Measurements from ENCODE around the gene PLA2G4B. TPM values are rescaled to one million over a fixed set of nuclear protein-coding genes. Genes with fewer than 3 reads are reported as not detected.

The PLA2G4B gene
- total RNA-seq, 1 donor from 2014 or later, result 1.8 TPM

DNA sequence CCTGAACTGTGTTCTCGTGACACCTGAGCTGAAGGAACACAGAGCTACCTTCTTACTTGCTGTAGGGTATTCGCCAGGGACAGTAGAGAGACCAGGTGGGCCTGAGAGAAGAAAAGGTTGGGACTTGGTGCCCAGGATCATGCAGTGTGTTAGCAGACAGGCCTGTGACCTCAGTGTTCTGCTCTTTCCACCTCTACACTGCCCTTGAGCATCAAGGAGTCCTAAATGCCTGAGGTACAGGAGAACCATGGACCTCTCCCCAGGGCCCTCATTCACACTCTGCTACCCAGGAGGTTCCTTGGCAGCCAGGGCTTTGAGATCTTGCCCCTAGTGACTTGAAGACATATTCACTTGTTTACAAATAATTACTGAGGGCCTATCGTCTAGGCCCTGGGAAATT, 32.9 kb upstream of the PLA2G4B start:
- no peak overlapping the region for H3K27ac ChIP-seq (ENCODE audit: low read depth, low read length)

DNA sequence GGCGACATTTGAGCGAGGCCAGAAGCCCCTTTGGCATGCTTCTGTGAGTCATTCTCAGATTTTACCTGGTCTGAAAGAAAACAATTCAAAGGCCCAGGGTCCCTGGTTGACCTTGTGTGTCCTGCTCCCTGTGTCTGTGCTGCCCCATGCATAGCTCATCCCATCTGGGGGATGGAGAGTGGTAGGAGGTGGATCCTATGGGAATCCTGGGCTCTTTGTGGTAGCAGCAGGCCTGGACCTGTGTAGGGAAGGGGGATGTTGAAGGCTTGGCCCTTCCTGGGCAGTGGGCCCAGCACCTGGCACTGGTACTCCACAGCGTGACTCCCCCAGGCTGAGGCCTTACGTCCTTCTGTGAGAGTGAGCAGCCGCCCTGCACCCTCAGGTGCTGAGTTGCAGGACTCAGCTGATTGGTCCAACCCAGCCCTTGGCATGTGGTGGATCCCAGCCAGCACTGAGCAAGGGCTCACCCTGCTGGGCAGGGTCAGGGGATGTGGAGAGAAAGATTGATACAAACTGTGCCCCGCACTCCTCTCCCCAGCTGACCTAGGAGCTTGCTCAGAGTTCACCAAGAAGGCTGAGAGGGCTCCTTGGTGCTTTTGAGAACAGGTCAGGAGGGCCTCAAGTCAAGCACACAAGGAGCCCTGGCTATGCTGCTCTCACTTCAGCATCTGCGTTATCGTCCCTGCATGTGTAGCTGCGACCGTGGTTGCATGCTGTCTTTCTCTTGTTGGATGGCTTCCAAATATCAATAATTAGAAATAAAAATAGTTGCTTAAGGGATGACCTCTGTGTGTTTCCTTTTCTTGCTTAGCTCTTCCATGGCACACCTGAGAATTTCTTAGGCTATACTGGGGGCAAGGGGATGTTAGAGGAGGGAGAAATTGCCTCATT, 32.1 kb upstream of the PLA2G4B start:
- H4K20me1 ChIP-seq (ENCODE audit: insufficient read depth, low read length), result peaks cover 49% of the 10 kb centered on the region
- DNase-seq (ENCODE audit: low read depth), result no peak
- no peaks in the 10 kb centered on the region for H3K9me3 Mint-ChIP-seq (ENCODE audit: unreplicated experiment)
- peaks cover 23% of the 10 kb centered on the region for H3K79me2 ChIP-seq (ENCODE audit: insufficient read depth, low read length)
- H3K27me3 ChIP-seq (ENCODE audit: insufficient read depth, low read length), result no peaks in the 10 kb centered on the region
- no peak overlapping the region for H3K27ac Mint-ChIP-seq (ENCODE audit: unreplicated experiment)
- no peak overlapping the region for H3K4me3 ChIP-seq (ENCODE audit: insufficient read depth, low read depth, low read length)
- no peak overlapping the region for H2AFZ ChIP-seq (ENCODE audit: low read depth, low read length)
- no peak for TF ChIP-seq EZH2 (IDR thresholded peaks at IDR 0.05; ENCODE audit: insufficient read depth, low read length)
- TF ChIP-seq, protein P1, sequence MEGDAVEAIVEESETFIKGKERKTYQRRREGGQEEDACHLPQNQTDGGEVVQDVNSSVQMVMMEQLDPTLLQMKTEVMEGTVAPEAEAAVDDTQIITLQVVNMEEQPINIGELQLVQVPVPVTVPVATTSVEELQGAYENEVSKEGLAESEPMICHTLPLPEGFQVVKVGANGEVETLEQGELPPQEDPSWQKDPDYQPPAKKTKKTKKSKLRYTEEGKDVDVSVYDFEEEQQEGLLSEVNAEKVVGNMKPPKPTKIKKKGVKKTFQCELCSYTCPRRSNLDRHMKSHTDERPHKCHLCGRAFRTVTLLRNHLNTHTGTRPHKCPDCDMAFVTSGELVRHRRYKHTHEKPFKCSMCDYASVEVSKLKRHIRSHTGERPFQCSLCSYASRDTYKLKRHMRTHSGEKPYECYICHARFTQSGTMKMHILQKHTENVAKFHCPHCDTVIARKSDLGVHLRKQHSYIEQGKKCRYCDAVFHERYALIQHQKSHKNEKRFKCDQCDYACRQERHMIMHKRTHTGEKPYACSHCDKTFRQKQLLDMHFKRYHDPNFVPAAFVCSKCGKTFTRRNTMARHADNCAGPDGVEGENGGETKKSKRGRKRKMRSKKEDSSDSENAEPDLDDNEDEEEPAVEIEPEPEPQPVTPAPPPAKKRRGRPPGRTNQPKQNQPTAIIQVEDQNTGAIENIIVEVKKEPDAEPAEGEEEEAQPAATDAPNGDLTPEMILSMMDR (IDR thresholded peaks at IDR 0.05; ENCODE audit: insufficient read depth, low read depth, low read length), result no peak
- no peak overlapping the region for H3K4me3 Mint-ChIP-seq (ENCODE audit: unreplicated experiment)
- H3K27me3 Mint-ChIP-seq (ENCODE audit: low read depth, unreplicated experiment), result no peaks in the 10 kb centered on the region
- H3K36me3 ChIP-seq (ENCODE audit: insufficient read depth, low read length), result no peaks in the 10 kb centered on the region
- no peak overlapping the region for H3K9ac ChIP-seq (ENCODE audit: low read length)
- FAIRE-seq, result no peak
- no peak overlapping the region for H3K27ac ChIP-seq (ENCODE audit: low read depth, low read length)
- peaks cover 15% of the 10 kb centered on the region for H3K4me1 ChIP-seq (ENCODE audit: insufficient read depth, low read length)
- no peak overlapping the region for H3K4me2 ChIP-seq (ENCODE audit: low read length)
- H3K4me1 Mint-ChIP-seq (ENCODE audit: low read depth, unreplicated experiment), result peaks cover 4% of the 10 kb centered on the region
- no peaks in the 10 kb centered on the region for H3K9me3 ChIP-seq (ENCODE audit: insufficient read depth, low read depth, low read length)
- peaks cover 7% of the 10 kb centered on the region for H3K36me3 Mint-ChIP-seq (ENCODE audit: low read depth, unreplicated experiment)

More for the DNA sequence above, 32.9 kb upstream of the PLA2G4B start:
- FAIRE-seq (no peak), DNase-seq (ENCODE audit: low read depth) (no peak)
- H3K27ac Mint-ChIP-seq (ENCODE audit: unreplicated experiment), result no peak overlapping the region
- H3K36me3 Mint-ChIP-seq (ENCODE audit: low read depth, unreplicated experiment), result peaks cover 13% of the 10 kb centered on the region
- Histone ChIP-seq H3K4me1 (ENCODE audit: insufficient read depth, low read length) (peaks cover 15% of the 10 kb centered on the region), H3K9me3 (ENCODE audit: insufficient read depth, low read depth, low read length) (no peaks in the 10 kb centered on the region), H3K27me3 (ENCODE audit: insufficient read depth, low read length) (no peaks in the 10 kb centered on the region), H3K4me3 (ENCODE audit: insufficient read depth, low read depth, low read length) (no peak overlapping the region), H3K36me3 (ENCODE audit: insufficient read depth, low read length) (no peaks in the 10 kb centered on the region), H3K9ac (ENCODE audit: low read length) (no peak overlapping the region), H2AFZ (ENCODE audit: low read depth, low read length) (no peak overlapping the region), H3K4me2 (ENCODE audit: low read length) (no peak overlapping the region), H4K20me1 (ENCODE audit: insufficient read depth, low read length) (peaks cover 42% of the 10 kb centered on the region), H3K79me2 (ENCODE audit: insufficient read depth, low read length) (peaks cover 23% of the 10 kb centered on the region)
- H3K4me1 Mint-ChIP-seq (ENCODE audit: low read depth, unreplicated experiment), result peaks cover 4% of the 10 kb centered on the region
- H3K4me3 Mint-ChIP-seq (ENCODE audit: unreplicated experiment), result no peak overlapping the region
- no peaks in the 10 kb centered on the region for H3K27me3 Mint-ChIP-seq (ENCODE audit: low read depth, unreplicated experiment)
- H3K9me3 Mint-ChIP-seq (ENCODE audit: unreplicated experiment), result no peaks in the 10 kb centered on the region
- no peak for TF ChIP-seq EZH2 (IDR thresholded peaks at IDR 0.05; ENCODE audit: insufficient read depth, low read length)
- TF ChIP-seq, protein P1 (IDR thresholded peaks at IDR 0.05; ENCODE audit: insufficient read depth, low read depth, low read length), result no peak

DNA sequence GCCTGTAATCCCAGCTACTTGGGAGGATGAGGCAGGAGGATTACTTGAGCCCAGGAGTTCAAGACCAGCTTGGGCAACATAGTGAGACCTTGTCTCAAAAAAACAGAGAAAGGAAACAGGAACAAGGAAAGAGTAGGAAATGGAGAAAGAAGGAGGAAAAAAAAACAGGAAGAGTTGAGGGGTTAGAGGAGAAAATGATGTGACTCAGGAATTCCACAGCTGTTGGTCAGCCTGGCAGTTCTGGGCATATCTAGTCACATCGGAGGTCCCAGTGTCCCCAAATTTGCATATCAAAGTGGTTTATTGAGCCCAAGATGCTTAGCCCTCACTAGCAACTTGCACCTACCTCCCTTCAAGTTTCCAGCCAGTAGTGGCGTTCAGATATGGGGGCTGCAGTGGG, 29.5 kb upstream of the PLA2G4B start:
- FAIRE-seq (no peak), DNase-seq (ENCODE audit: low read depth) (no peak)
- Mint-ChIP-seq H3K4me3 (ENCODE audit: unreplicated experiment) (no peak overlapping the region), H3K27me3 (ENCODE audit: low read depth, unreplicated experiment) (no peaks in the 10 kb centered on the region), H3K36me3 (ENCODE audit: low read depth, unreplicated experiment) (peaks cover 15% of the 10 kb centered on the region), H3K9me3 (ENCODE audit: unreplicated experiment) (no peaks in the 10 kb centered on the region), H3K27ac (ENCODE audit: unreplicated experiment) (no peak overlapping the region), H3K4me1 (ENCODE audit: low read depth, unreplicated experiment) (peaks cover 4% of the 10 kb centered on the region)
- H3K27me3 ChIP-seq (ENCODE audit: insufficient read depth, low read length), result no peaks in the 10 kb centered on the region
- TF ChIP-seq EZH2 (IDR thresholded peaks at IDR 0.05; ENCODE audit: insufficient read depth, low read length), result no peak
- TF ChIP-seq, protein P1 (IDR thresholded peaks at IDR 0.05; ENCODE audit: insufficient read depth, low read depth, low read length), result no peak
- H2AFZ ChIP-seq (ENCODE audit: low read depth, low read length), result no peak overlapping the region
- H3K4me3 ChIP-seq (ENCODE audit: insufficient read depth, low read depth, low read length), result no peak overlapping the region
- peaks cover 5% of the 10 kb centered on the region for H3K4me1 ChIP-seq (ENCODE audit: insufficient read depth, low read length)
- H3K4me2 ChIP-seq (ENCODE audit: low read length), result peak overlapping the region; percentile 25
- no peaks in the 10 kb centered on the region for H3K36me3 ChIP-seq (ENCODE audit: insufficient read depth, low read length)
- peaks cover 67% of the 10 kb centered on the region for H4K20me1 ChIP-seq (ENCODE audit: insufficient read depth, low read length)
- no peaks in the 10 kb centered on the region for H3K9me3 ChIP-seq (ENCODE audit: insufficient read depth, low read depth, low read length)
- H3K79me2 ChIP-seq (ENCODE audit: insufficient read depth, low read length), result peaks cover 23% of the 10 kb centered on the region
- H3K9ac ChIP-seq (ENCODE audit: low read length), result no peak overlapping the region
- H3K27ac ChIP-seq (ENCODE audit: low read depth, low read length), result no peak overlapping the region

All from astrocyte (in vitro differentiated cells and primary cell).